Measurements from ENCODE around the gene PLCG2.

GRCh38 chr16:81746566-81746965 lies 32.5 kb upstream of the PLCG2 start:
- no peak for TF ChIP-seq EZH2phosphoT487 (conservative IDR thresholded peaks at IDR 0.05; ENCODE audit: low read length)
- TF ChIP-seq, protein P1, sequence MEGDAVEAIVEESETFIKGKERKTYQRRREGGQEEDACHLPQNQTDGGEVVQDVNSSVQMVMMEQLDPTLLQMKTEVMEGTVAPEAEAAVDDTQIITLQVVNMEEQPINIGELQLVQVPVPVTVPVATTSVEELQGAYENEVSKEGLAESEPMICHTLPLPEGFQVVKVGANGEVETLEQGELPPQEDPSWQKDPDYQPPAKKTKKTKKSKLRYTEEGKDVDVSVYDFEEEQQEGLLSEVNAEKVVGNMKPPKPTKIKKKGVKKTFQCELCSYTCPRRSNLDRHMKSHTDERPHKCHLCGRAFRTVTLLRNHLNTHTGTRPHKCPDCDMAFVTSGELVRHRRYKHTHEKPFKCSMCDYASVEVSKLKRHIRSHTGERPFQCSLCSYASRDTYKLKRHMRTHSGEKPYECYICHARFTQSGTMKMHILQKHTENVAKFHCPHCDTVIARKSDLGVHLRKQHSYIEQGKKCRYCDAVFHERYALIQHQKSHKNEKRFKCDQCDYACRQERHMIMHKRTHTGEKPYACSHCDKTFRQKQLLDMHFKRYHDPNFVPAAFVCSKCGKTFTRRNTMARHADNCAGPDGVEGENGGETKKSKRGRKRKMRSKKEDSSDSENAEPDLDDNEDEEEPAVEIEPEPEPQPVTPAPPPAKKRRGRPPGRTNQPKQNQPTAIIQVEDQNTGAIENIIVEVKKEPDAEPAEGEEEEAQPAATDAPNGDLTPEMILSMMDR (IDR thresholded peaks at IDR 0.05; ENCODE audit: insufficient read depth, low read length, poor library complexity, severe bottlenecking), result no peak
